ENCODE data around the gene GNAO1. TPM values are rescaled to one million over a fixed set of nuclear protein-coding genes. Genes with fewer than 3 reads are reported as not detected.

The GNAO1 gene
- total RNA-seq, 1 donor = under 0.01 TPM

DNA sequence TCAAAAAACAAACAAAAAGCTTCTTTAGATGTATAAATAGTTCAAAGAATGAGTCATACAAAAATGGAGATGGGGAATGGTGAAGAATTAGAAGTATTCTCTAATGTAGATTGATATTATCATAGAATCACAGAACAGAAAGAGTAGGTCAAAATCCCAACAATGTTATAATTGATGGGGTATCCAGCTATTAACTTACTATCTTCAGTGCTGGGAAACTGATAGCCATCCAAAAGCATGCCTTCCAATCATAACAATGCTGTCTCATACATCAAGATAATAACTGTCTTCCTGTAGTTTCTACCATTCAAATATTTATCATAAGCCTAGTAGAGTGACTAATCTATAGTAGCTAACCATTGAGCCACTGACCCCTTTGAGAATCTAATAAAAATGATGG, 26.7 kb upstream of the GNAO1 start:
- TF ChIP-seq, protein P1, sequence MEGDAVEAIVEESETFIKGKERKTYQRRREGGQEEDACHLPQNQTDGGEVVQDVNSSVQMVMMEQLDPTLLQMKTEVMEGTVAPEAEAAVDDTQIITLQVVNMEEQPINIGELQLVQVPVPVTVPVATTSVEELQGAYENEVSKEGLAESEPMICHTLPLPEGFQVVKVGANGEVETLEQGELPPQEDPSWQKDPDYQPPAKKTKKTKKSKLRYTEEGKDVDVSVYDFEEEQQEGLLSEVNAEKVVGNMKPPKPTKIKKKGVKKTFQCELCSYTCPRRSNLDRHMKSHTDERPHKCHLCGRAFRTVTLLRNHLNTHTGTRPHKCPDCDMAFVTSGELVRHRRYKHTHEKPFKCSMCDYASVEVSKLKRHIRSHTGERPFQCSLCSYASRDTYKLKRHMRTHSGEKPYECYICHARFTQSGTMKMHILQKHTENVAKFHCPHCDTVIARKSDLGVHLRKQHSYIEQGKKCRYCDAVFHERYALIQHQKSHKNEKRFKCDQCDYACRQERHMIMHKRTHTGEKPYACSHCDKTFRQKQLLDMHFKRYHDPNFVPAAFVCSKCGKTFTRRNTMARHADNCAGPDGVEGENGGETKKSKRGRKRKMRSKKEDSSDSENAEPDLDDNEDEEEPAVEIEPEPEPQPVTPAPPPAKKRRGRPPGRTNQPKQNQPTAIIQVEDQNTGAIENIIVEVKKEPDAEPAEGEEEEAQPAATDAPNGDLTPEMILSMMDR (IDR thresholded peaks at IDR 0.05; ENCODE audit: insufficient read depth, low read depth, low read length) = no peak
- H3K4me3 ChIP-seq (ENCODE audit: low read depth, low read length) = no peak overlapping the region
- DNase-seq (ENCODE audit: low read depth) = no peak

DNA sequence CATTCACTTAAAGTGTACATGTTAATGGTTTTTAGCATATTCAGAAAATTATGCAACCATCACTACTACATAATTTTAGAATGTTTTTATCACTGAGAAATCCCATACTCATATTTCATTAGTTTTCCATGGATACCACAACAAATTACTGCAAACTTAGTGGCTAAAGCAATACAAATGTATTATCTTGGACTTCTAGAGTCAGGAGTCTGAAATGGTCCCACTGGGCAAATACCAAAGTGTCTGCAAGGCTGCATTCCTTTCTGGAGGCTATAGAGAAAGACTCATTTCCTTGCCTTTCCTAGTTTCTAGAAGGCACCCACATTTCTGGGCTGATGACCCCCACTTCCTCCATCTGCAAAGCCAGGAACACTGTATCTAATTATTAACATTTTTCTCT, 16.9 kb upstream of the GNAO1 start:
- H3K4me3 ChIP-seq (ENCODE audit: low read depth, low read length) = no peak overlapping the region
- DNase-seq (ENCODE audit: low read depth) = no peak
- TF ChIP-seq, protein P1 (IDR thresholded peaks at IDR 0.05; ENCODE audit: insufficient read depth, low read depth, low read length) = no peak

DNA sequence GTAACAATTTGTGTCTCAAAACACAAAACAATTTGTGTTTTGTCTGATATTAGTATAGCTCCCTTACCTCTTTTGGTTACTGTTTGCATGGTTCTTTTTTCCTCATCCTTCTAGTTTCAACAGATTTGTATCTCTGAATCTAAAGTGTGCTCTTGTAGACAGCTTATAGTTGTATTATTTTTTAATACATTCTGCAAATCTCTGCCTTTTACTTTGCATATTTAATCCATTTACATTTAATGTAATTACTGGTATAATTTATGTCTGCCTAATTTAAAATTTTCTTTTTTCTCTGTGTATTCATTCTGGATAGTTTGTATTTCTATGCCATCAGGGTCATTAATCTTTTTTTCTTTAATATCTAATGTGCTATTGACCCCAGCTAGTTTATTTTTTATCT, 9.9 kb upstream of the GNAO1 start:
- no peak for DNase-seq (ENCODE audit: low read depth)
- H3K4me3 ChIP-seq (ENCODE audit: low read depth, low read length) = no peak overlapping the region
- TF ChIP-seq, protein P1 (IDR thresholded peaks at IDR 0.05; ENCODE audit: insufficient read depth, low read depth, low read length) = no peak

DNA sequence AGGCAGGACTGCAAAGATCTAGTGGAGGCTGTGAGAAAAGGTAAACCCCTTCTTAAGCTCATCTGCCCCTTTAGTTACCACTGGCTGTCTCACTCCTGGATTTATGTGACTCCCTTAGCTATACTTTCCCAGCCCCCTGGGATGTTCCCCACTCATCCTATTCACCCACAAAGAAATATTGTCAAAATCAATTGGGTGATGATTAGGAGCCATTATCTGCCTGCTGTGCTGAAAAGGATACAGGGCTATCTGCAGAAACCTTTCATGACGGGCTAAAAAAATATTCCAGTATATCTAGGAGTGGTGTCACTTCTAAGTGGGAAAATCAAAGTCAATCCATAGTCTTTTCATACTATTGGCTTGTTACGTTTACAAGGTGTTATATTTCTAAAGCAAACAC, 8.0 kb upstream of the GNAO1 start:
- TF ChIP-seq, protein P1 (IDR thresholded peaks at IDR 0.05; ENCODE audit: insufficient read depth, low read depth, low read length) = no peak
- DNase-seq (ENCODE audit: low read depth) = no peak
- no peak overlapping the region for H3K4me3 ChIP-seq (ENCODE audit: low read depth, low read length)

DNA sequence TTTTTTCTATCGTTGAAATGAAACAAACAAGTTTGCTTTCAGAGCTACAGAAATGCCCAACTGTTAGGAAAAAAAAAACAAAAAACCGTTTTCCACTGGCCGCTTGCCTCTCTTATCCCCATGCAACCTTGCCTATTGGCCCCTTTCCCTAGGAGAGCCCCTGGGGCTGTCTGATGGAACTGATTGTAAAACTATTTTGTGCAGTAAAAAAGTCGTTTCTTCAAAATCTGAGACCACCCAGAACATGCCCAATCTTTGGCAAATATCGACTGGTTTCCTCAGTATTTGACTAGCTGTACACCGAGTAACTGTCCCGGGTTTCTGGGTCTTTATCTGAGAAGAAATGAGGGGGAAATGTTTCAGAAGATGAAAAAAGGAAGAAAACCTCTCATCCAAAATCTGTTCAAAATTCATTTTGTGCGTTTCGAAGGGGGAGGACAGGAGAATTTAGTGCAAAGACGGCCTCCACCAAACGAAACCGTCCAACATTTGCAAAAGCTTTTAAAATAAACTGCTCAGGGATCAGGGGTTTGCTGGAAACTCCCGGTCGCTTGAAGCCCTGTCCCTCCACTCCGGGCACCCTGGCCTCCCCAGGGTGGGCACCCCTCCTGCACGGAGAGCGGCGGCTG, 1.1 kb upstream of the GNAO1 start:
- TF ChIP-seq, protein P1 (IDR thresholded peaks at IDR 0.05; ENCODE audit: insufficient read depth, low read depth, low read length) = no peak
- peak overlapping the region; percentile 55 for H3K4me3 ChIP-seq (ENCODE audit: low read depth, low read length)
- no peak for DNase-seq (ENCODE audit: low read depth)

DNA sequence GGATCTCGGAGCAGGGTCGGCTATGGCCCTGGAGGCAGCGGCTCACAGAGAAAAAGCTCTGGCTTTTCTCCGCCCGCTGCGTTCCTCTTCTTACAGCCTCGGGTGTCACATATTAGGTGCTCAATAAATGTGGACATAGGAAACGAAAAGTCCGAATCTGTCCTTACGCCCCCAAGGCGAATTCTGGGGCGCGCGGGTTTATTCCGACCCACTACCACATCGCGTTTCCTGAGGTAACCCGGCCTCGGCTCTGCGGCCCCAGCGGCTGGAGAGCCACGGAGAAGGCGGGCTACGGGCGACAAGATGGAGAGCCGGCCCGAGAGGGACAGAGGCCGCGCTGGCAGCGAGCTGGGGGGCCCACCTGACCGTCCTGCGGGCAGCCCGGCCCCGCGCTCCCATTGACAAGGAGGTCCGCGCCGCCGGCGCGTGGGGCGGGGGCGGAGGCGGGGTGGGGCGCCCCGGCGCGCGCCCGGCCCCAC, 573 bp upstream of the GNAO1 start:
- TF ChIP-seq, protein P1 (IDR thresholded peaks at IDR 0.05; ENCODE audit: insufficient read depth, low read depth, low read length) = no peak
- H3K4me3 ChIP-seq (ENCODE audit: low read depth, low read length) = peak overlapping the region; percentile 55
- DNase-seq (ENCODE audit: low read depth) = peak; percentile 8

All from fibroblast of villous mesenchyme (primary cell).